MM.1S (cell line): ENCODE measurements around the gene HHIPL1.

Experiments
- DNase-seq: peaks from one replicate; pipeline ENCODE4 v3.0.0-alpha.2; 2015
- H2AFZ ChIP-seq: fragments of 300-600 bp; sonication (generic); 2 replicates; pipeline ENCODE4 v1.6.0; 2016; ENCODE audit warnings: antibody characterized with exemption, low read length
- H3F3A ChIP-seq: fragments of 300-600 bp; sonication (generic); 2 replicates; pipeline ENCODE4 v1.6.1; 2016; ENCODE audit warnings: mild to moderate bottlenecking, antibody characterized with exemption, low read length, moderate library complexity, mixed read lengths; ENCODE audit not compliant: insufficient read depth
- H3K27ac ChIP-seq: fragments of 300-600 bp; sonication (generic); 2 replicates; pipeline ENCODE4 v1.5.1; 2016; ENCODE audit warnings: mild to moderate bottlenecking, low read length
- H3K27me3 ChIP-seq: fragments of 300-600 bp; sonication (generic); replicated peaks from 2 replicates; pipeline ENCODE4 v1.6.0; 2016; ENCODE audit warnings: low read length; ENCODE audit not compliant: insufficient read depth
- H3K36me3 ChIP-seq: fragments of 300-600 bp; sonication (generic); replicated peaks from 2 replicates; pipeline ENCODE4 v1.6.1; 2016; ENCODE audit warnings: mild to moderate bottlenecking, low read length, mixed read lengths; ENCODE audit not compliant: insufficient read depth
- H3K4me1 ChIP-seq: fragments of 300-600 bp; sonication (generic); 2 replicates; pipeline ENCODE4 v1.6.1; 2016; ENCODE audit warnings: low read length, mixed read lengths
- H3K4me2 ChIP-seq: fragments of 300-600 bp; sonication (generic); 2 replicates; pipeline ENCODE4 v1.6.0; 2016; ENCODE audit warnings: low read depth, low read length
- H3K4me3 ChIP-seq: fragments of 300-600 bp; sonication (generic); 2 replicates; pipeline ENCODE4 v1.5.1; 2016; ENCODE audit warnings: low read length, mixed read lengths
- H3K79me2 ChIP-seq: fragments of 300-600 bp; sonication (generic); 2 replicates; pipeline ENCODE4 v1.6.1; 2016; ENCODE audit warnings: mixed run types, low read length, mixed read lengths
- H3K9ac ChIP-seq: fragments of 300-600 bp; sonication (generic); 2 replicates; pipeline ENCODE4 v1.6.1; 2016; ENCODE audit warnings: low read length, mixed read lengths
- H3K9me2 ChIP-seq: fragments of 300-600 bp; sonication (generic); replicated peaks from 2 replicates; pipeline ENCODE4 v1.6.1; 2016; ENCODE audit warnings: mild to moderate bottlenecking, low read length, mixed read lengths; ENCODE audit not compliant: insufficient read depth
- H3K9me3 ChIP-seq: fragments of 300-600 bp; sonication (generic); replicated peaks from 2 replicates; pipeline ENCODE4 v1.6.1; 2016; ENCODE audit warnings: mild to moderate bottlenecking, low read length, mixed read lengths; ENCODE audit not compliant: insufficient read depth
- H4K20me1 ChIP-seq: fragments of 300-600 bp; sonication (generic); 2 replicates; pipeline ENCODE4 v1.6.1; 2016; ENCODE audit warnings: mild to moderate bottlenecking, low read length, moderate library complexity, mixed read lengths; ENCODE audit not compliant: insufficient read depth
- EZH2 ChIP-seq: fragments of 300-600 bp; sonication (generic); optimal IDR thresholded peaks from 2 replicates; pipeline ENCODE3; 2017; ENCODE audit warnings: low read depth, mild to moderate bottlenecking, antibody characterized with exemption, low read length, mixed read lengths
- EZH2phosphoT487 ChIP-seq: fragments of 300-600 bp; sonication (generic); IDR thresholded peaks from 2 replicates; pipeline ENCODE4 v1.6.1; 2018; ENCODE audit warnings: antibody characterized with exemption, low read length
- TF ChIP-seq, protein P1 (sequence below): fragments of 300-600 bp; sonication (generic); IDR thresholded peaks from 2 replicates; pipeline ENCODE4 v1.5.1; 2016; ENCODE audit warnings: antibody characterized with exemption, low read length, mixed read lengths

The HHIPL1 gene

DNA sequence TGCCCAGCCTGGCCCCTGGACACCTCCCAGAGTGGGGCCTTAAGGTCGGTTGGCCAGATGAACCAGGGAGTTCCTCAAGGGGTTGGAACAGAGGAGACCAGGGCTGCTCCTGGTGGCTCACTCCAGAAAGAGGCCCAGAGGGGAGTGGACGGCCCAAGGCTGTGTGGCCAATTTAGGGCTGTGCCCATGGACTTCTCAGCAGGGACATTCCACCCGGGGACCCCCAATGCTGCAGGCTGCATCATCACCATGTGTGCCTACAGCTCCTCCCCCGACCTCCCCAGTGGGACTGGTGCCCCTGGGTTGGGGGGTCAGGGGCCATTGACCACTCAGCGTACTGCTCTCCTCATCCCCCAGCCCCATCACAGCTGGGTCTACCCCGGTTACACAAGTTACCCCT, 21.6 kb downstream of the HHIPL1 start:
- H3K9me2 ChIP-seq, result no peaks in the 10 kb centered on the region

DNA sequence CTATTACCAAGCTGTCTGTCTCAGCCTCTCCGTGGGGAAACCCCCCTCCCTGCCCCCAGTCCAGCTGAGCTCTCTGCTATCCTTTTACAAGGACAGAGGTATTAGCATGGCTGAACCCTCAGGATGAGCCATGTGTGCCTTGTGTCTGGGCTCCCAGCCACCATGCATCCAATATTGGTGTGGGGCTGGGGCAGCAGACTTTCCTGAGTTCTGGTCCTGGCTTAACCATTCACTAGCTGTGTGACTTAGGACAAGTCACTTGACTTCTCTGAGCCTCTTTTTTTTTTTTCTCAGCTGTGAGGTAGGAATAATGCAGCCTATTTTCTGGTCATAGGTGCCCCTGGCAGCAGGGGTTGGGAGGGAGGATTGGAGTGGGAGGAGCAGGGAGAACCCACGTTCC, 22.1 kb downstream of the HHIPL1 start:
- H3K9me2 ChIP-seq, result no peaks in the 10 kb centered on the region
- TF ChIP-seq, protein P1, sequence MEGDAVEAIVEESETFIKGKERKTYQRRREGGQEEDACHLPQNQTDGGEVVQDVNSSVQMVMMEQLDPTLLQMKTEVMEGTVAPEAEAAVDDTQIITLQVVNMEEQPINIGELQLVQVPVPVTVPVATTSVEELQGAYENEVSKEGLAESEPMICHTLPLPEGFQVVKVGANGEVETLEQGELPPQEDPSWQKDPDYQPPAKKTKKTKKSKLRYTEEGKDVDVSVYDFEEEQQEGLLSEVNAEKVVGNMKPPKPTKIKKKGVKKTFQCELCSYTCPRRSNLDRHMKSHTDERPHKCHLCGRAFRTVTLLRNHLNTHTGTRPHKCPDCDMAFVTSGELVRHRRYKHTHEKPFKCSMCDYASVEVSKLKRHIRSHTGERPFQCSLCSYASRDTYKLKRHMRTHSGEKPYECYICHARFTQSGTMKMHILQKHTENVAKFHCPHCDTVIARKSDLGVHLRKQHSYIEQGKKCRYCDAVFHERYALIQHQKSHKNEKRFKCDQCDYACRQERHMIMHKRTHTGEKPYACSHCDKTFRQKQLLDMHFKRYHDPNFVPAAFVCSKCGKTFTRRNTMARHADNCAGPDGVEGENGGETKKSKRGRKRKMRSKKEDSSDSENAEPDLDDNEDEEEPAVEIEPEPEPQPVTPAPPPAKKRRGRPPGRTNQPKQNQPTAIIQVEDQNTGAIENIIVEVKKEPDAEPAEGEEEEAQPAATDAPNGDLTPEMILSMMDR, result no peak
- TF ChIP-seq EZH2, result no peak
- TF ChIP-seq EZH2phosphoT487, result no peak
- H3K27ac ChIP-seq, result no peak overlapping the region
- H3K27me3 ChIP-seq, result no peaks in the 10 kb centered on the region
- H3K9me3 ChIP-seq, result no peaks in the 10 kb centered on the region
- H2AFZ ChIP-seq, result no peak overlapping the region
- H3K4me3 ChIP-seq, result no peak overlapping the region
- no peaks in the 10 kb centered on the region for H4K20me1 ChIP-seq
- no peak for DNase-seq
- no peaks in the 10 kb centered on the region for H3K4me1 ChIP-seq
- H3F3A ChIP-seq, result no peaks in the 10 kb centered on the region
- H3K79me2 ChIP-seq, result no peaks in the 10 kb centered on the region
- H3K36me3 ChIP-seq, result no peaks in the 10 kb centered on the region
- H3K9ac ChIP-seq, result no peak overlapping the region
- H3K4me2 ChIP-seq, result no peak overlapping the region

More for the DNA sequence above, 21.6 kb downstream of the HHIPL1 start:
- H3K4me2 ChIP-seq, result no peak overlapping the region
- no peak overlapping the region for H3K9ac ChIP-seq
- no peak overlapping the region for H2AFZ ChIP-seq
- no peaks in the 10 kb centered on the region for H3K4me1 ChIP-seq
- H4K20me1 ChIP-seq, result no peaks in the 10 kb centered on the region
- H3K79me2 ChIP-seq, result no peaks in the 10 kb centered on the region
- H3K27ac ChIP-seq, result no peak overlapping the region
- no peaks in the 10 kb centered on the region for H3K9me3 ChIP-seq
- no peak overlapping the region for H3K4me3 ChIP-seq
- no peaks in the 10 kb centered on the region for H3K27me3 ChIP-seq
- H3K36me3 ChIP-seq, result no peaks in the 10 kb centered on the region
- TF ChIP-seq EZH2, result no peak
- no peak for TF ChIP-seq EZH2phosphoT487
- TF ChIP-seq, protein P1, result no peak
- DNase-seq, result no peak
- H3F3A ChIP-seq, result no peaks in the 10 kb centered on the region

DNA sequence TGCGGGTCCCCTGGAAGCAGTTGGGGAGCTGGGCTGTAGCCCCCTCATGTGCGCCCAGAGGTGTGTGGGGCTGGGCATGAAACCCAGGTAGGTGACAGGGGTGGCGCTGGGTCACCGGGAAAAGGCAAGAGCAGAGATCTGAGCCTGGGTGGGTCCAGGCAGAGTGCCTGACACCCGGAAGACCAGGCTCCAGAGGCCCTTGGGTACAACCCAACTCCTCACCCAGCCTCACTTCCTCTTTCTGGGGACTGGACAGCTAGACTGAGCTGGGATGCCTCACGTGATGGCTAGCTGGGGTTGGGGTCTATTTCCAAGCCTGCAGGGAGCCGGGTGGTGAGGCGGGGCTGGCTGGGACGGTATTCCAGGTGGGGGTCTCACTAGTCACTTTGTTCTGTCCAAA, 22.9 kb downstream of the HHIPL1 start:
- Histone ChIP-seq H4K20me1 (no peaks in the 10 kb centered on the region), H3K4me2 (no peak overlapping the region), H3K4me1 (no peaks in the 10 kb centered on the region), H3K27ac (no peak overlapping the region), H2AFZ (no peak overlapping the region), H3K79me2 (no peaks in the 10 kb centered on the region), H3K36me3 (no peaks in the 10 kb centered on the region), H3K9me2 (no peaks in the 10 kb centered on the region), H3K9me3 (no peaks in the 10 kb centered on the region), H3K4me3 (no peak overlapping the region), H3F3A (no peaks in the 10 kb centered on the region), H3K27me3 (no peaks in the 10 kb centered on the region), H3K9ac (no peak overlapping the region)
- TF ChIP-seq, protein P1, result no peak
- TF ChIP-seq EZH2phosphoT487 (no peak), EZH2 (no peak)
- no peak for DNase-seq
